Activated T-cell treated with anti-CD3 and anti-CD28 coated beads for 1 hour (primary cell): ENCODE measurements around the gene KIAA1328.
"Not testable (repeated sequence)": the region's sequence is repeated elsewhere in the genome, so short reads cannot be mapped to it uniquely, and the experiment has no call there.

Experiments
- DNase-seq: peaks from one replicate; pipeline ENCODE4 v3.0.0-alpha.2; 2020; ENCODE audit warnings: low read depth

Gene KIAA1328

DNA sequence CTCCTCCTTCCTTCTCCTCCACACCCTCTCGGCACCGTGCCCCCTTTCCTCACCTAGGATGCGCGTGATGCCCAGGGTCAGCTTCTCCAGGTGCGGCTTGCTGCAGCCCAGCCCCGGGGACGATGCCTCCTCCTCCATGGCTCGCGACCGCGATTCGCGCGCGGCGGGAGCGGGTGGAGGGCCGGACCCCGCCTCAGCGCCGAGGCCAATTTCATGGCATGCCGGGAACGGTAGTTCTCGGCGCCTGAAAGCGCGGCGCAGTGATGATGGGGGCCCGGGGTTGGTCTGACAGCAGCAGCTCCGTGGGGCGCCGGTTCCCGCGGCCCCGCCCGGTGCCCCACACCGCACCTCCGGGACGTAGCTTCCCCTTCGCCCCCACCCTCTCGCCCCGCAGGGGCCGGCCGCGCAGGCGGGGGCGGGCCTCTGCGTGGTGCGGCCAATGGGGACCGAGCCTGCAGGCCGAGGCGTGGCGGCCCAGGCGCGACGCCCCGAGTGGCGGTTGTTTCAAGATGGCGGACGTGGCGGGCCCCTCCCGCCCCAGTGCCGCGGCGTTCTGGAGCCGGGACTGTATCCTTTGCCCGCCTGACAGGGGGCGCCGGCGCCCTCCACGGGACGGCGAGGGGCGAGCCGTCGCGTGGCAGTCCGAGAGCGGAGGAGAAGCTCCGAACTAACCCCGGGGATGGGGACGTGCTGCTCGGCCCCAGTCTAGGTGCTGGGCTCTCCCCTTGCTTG, at the start of gene KIAA1328, which contains the start of gene TPGS2:
TSS of gene KIAA1328 (plus strand) at position 498 of the 732 bp plus-strand sequence. CDS start at position 510, 12 bp downstream.
TSS of gene TPGS2 (minus strand) at position 373 of the 732 bp plus-strand sequence. CDS start at position 138, 235 bp downstream.
- peak; percentile 79 for DNase-seq

DNA sequence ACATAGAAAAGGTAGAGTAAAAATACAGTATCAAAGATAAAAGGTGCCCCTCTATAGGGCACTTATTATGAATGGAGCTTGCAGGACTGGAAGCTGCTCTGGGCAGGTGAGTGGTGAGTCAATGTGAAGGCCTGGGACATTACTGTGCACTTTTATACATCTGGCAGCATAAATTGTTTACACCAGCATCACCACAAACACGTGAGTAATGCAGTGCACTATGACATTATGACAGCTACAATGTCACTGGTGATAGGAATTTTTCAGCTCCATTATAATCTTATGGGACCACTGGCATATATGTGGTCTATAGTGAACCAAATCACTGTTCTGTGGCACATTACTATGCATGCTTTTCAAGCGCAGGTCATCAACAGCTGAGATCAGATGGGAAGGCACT, 48.2 kb upstream of the KIAA1328 start:
- DNase-seq, result no peak

DNA sequence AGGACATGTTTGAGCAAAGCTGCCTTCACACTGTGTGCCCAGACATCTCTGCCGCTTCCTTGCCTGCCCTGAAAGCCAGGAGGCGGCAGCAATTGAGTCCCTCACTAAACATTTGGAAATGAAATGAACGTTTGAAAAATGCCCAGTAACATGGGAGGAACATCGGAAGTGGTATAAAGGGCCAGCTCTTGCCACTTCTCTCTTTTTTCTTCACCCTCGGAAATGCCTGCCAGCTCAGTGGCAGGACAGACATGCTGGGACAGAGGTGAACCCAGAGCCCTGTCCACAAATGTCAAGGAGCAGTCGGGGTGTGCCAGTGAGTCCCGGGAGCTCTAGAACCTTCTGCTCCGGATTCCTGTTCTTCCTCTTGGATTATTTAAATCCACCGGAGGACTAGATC, 46.2 kb upstream of the KIAA1328 start:
- no peak for DNase-seq

DNA sequence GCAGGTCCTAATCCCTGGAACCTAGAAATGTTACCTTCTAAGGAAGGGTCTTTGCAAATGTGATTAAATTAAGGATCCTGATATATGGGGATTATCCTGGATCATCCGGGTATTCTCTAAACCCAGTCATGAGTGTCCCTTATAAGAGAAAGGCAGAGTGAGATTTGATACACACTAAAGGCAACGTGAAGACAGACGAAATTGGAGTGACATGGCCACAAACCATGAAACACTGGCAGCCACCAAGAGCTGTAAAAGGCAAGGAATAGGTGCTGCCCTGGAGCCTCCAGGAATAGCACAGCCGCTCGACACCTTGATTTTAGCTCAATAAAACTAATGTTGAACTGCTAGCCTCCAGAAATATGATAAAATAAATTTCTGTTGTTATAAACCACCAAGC, 45.1 kb upstream of the KIAA1328 start:
- DNase-seq, result no peak

DNA sequence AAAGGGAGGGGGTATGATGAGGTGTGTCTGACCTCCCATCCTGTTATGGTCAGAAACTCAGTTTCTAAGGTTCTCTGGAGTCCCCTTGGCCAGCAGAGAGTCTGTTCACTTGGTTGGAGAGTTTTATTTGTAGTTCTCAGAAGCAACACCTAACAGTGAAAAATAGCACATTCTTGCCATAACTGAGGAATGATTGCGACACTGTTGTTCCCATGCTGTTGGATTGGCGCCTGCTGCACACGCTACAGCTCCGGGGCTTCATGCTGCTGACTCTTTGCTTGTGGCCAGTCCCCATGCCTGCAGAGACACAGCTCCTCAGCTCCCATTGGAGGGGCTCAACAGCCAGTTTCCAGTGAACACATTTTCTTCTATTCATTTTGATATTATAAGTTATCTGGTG, 42.2 kb upstream of the KIAA1328 start:
- no peak for DNase-seq

DNA sequence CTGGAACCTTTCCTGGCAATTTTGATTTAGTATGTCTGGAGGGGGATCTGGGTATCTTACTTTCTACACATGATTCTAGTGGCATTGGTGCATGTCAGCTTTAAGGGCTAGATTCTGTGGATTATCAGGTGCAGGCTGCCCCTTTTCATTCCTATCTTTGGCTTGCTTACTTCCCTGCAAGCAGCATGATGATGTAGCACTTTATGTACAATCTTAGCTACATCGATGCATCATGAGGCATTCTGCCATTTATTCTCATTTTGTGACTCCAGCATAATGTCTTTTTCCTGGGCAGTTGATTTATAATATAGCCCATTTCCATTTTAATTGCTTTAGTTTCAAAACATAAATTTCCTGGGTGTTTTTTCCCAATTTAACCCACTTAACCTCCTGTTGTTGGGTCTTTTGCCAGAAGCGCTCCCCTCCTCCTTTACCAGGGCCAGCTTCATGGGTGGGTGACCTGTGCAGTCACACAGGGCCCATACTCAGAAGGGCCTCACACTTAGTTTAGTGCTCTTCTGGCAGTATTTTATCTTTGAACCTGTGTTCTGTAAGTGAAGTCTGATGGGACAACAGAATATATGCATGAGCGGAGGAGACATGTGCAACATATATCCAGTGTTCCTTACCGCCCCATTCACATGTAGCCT, 36.2 kb upstream of the KIAA1328 start:
- no peak for DNase-seq

DNA sequence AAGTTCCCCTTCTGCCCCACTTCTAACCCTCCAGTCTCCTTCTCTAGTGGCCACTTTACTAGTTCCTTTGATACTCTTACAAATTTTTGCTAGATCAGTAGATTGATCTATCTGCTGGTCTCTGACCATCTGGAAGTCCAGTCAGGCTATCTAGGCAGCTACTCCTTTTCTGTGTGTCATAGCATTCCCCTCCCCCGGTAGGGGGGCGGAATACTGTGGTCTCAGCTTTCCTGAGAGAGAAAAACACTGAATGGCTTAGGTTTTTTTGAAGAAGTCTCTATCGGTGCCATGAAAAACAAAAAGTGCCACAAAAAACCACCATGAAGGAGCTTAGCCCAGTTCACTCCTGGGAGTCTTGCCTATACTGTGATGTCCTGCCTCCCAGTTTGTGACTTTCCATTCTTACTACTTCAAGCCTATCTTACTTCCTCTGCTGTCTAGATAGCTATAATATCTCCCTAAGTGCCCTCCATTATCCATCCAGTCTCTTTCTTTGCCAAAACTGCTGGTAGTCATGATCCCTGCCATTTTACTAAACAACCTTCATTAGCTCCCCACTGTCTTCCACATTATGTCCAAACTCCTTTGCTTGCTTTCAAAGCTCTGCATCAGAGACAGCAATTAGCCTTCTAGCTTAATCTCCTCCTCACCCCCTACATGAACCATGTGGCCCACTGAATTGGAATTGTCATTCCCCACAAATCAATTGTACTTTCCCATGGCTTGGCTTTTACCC, 30.0 kb upstream of the KIAA1328 start:
- no peak for DNase-seq

DNA sequence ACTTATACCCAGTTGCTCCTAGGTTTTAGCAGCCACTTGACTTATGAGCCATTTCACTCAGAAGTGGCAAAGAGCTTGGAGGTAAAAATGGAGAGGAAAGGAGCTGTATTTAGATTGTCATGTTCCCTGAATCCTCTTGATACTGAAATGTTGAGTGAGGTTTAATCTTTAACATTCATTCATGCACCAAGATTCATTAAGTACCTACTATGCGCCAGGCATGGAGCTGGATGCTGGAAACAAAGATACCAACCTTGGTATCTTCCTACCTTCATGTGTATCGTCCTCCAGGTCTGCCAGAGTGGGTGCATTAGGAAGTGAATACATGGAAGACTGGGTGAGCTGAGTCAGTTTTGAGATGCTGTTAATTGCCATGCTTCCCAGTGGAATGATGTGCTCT, 23.8 kb upstream of the KIAA1328 start:
- no peak for DNase-seq

DNA sequence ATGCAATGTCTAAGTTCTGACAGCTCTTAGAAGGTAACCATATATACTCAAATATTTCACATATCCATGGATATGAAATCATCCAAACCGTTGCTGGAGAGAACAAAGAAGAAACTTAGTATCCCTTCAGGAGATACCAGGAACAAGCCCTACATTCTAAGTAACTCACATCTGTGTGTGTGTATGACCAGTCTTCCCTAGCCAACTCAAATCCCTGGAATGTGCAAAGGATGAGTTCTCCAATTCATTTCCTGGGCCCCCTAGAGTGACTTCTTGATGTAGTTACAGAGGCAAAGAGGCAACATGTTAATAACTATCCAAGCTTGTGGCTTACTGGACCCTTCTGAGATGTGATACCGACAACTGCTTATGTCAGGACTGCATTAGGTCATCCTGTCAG, 20.2 kb upstream of the KIAA1328 start:
- DNase-seq, result no peak

DNA sequence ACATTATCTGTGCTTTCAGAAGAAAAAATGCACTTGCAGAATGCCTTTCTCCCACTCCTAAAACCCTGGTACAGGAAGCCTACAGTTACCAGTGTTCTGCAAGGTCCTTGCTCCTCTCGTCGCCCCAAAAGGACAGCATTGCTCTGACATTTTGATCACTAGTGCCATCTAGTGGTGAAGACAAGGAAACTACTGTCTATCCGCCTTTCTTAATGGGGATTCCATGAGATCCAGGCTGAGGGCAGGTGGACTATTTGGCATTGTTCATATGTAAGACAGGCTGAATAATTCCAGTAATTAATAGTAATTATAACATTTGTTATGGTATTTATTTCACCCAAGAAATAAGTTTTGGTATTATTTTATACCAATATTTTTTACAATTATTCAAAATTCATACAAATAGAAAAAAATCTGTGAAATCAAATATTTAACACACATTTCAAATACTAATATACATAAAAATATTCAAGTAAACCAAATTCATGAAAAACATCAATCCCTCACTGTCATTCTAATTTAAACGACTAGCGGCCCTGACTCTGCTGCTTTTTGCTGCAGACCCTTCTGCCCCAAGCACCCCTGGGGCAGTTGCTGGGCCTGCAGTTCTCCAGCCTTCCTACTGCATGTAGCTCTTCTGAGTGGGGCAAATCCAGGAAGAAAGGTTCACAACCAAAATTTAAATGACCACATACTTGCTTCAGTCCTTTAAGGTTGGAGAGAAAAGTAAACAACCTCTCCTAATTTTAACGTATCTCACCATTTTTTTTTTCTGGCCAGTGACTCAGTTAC, 19.1 kb upstream of the KIAA1328 start:
- DNase-seq, result no peak

DNA sequence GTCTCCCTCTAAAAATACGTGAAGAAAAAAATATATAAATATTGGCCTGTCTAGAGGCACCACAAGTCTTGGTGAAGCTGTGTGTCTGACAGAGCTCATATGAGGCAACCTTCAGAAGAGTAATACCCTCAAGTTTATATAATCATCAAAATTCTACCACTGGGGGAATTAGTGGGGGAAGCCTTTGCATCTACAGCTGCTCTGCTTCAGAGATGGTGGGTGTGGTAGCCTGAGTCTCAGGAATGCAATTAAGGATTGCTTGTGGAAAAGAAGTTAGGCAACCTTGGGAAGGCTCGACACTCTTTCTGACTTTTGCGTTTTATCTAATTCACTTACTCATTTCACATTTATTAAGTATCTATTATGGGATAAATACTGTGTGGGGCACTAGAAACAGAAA, 17.5 kb upstream of the KIAA1328 start:
- DNase-seq, result no peak

DNA sequence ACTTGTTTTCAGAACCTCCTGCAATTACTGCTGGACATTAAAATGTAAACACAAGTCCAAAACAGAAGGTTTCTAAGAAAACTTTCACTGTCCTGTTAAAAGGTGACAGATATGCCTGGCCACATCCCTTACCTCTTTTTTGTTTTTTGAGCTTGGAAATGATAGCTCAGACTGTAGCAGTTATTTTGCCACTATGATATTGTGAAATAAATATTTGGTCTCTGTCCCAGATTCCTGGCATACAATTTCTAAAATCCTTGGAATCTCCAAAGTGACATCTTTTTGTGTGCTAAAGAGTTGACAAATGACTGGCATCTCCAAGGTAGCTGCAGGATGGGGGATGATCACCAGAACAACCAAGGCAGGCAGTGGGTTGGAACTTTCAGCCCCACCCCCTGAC, 17.0 kb upstream of the KIAA1328 start:
- no peak for DNase-seq

DNA sequence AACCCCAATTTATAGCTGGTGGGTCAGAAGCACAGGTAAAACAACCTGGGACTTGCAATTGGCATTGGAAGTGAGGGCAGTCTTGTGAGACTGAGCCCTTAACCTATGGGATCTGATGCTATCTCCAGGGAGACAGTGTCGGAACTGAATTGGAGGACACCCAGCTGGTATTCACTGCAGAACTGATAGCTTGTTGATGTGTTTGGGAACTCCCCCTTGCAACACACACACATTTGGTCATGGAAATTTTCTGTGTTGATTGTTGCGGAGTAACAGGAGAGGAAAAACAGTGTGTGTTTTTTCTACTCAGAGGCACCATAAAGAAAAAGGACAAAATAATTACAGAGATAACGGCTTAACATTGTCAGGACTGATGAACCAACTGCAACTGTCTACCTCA, 16.2 kb upstream of the KIAA1328 start:
- DNase-seq, result no peak

DNA sequence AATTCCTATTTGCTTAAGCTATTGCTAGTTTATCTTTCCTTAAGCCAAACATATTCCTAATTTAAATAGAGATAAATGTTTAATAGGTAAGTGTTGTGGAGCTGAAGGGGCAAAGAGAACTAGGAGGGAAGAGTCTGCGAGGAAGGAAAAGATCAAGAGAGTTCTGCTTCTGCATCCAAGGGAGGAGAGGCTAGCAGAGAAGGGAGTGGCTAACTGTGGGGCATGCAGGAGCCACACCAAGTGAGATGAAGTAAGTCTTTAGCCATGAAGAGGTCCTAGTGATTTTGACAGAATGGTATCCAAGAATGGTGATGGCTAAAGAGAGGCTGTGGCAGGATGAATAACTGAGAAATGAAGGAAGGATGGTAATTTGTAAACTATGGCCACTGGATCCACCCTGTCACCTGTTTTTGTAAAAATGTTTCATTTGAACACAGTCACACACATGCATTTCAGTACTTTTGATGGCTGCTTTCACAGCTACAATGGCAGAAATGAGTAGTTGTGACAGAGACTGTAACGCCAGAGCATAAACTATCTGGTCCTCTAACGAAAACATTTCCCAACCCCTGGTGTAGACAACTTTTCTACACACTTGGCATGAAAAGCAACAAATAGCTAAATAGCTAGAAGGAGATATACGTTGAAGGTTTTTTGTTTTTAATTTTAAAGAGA, 15.7 kb upstream of the KIAA1328 start:
- DNase-seq, result no peak

DNA sequence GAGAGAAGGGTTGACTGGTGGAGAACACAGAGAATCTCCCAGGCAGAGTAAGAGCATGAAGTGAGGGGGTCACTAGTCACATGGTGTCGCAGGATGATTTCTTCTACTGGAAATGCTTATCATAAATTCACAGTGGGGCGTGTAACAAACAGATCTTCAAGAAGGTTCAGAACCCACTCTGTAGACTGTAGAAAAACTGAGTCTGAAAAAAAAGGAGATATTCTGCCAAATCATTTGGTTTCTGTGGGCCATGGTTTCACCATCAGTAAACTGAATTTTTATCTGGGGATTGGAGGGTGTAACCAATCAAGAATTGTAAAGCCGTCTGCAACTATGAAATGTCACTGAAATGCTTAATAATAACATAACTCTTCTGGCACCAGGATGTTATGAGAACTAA, 15.1 kb upstream of the KIAA1328 start:
- DNase-seq, result no peak

DNA sequence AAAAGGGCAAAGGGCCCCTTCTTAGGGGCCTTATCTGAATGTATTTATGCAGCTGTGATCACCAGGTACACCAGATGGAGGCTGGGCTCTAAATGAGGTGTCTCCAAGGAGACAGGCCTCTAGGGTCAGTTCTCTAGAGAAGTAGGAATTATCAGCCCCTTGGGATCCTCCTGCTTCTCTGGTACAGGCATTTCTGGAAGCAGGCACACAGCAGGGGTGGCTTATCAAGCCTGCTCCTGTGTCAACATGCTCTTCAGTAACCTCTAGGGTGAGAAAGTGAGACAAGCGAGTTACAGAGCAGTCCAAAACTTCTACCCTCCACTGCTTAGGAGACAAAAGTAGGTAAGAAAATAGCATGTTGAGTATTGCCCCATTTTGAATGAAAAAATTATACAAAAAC, 13.9 kb upstream of the KIAA1328 start:
- no peak for DNase-seq

DNA sequence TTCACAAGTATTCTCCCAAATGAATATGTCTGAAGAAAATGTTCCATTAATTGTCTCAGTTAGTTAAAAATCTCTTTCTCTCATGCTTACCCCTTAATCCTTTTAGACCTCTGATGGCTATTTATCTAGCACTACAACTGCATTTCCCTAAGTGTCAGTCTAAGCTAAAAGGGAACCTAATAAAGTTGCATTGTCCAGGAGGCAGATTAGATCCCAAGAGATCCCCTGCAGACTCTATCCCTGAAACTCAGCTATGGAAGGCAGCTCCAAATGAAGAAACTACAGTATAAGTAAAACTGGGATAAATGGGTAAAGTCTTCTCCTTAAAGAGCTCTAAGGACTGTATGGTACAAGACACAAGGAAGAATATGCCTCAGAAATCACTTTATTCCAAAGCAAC, 12.8 kb upstream of the KIAA1328 start:
- not testable (repeated sequence) for DNase-seq

DNA sequence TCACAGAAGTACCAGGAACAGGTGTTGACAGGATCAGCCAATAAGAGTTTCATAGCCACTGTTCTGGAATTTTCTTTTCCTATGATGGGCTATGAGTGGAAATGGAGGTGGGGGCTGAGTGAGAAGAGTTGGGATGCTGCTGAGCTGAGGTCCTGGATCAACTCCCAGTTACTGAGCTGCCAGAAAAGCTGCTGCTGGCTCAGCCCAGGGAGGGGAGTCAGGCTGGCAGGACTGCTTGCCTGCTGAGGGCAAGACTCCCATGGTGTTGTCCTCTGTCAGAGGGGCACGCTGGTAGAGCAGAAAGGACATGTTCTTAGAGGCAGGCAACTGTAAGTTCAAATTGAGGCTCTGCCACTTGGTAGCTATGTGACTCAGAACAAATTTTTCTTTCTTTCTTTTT, 11.9 kb upstream of the KIAA1328 start:
- DNase-seq, result no peak

DNA sequence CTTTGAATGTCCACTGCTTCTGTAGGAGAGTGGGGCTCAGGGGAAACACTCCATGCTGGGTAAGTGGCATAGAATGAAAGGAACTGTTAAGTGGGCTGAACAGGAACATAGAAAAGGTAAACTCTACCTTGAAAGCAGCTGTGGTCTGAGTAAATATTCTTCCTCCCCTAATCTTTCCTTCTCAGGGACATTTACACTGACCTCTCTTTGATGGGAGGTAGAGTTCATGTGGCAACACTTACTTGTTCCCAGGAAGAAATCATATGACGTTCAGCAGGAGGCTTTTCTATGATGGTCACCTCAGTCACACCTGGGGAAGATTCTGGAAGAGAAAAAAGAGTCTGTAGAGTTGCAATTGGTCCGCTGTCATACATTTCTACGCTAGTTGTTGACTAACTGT, 10.3 kb upstream of the KIAA1328 start:
- DNase-seq, result no peak

DNA sequence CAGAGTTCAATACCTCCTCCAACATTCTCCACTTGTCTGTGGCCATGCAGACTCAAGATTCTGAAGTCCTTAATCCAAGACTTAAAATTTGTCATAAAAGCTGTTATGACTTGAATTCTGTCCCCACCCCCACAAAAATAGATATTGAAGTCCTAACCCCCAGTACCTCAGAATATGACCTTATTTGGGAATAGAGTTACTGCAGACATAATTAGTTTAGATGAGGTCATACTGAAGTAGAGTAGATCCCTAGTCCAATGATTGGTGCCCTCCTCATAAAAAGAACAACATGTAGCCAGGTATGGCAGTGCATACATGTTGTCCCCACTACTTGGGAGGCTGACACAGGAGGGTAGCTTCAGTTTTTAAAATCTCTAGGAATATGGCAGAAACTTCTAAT, 9.3 kb upstream of the KIAA1328 start:
- DNase-seq, result no peak

DNA sequence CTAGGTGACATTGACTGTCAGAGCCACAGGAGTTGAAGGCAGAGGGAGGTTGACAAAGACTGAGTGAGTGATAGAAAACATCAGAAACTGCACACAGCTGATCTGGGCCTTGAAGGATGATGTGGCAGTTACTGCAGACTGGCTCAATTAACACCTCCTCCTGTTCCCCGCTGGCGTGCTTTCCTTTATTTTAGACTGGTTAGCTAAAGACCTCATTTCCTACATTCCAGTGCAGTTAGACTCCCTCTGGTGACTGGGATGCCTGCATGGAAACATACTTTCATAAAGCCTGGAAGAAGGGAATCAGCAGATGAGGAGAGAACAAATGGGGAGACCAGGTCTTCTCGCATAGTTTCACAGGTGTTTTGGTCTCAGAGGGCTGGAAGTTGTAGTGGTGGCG, 7.2 kb upstream of the KIAA1328 start:
- no peak for DNase-seq

DNA sequence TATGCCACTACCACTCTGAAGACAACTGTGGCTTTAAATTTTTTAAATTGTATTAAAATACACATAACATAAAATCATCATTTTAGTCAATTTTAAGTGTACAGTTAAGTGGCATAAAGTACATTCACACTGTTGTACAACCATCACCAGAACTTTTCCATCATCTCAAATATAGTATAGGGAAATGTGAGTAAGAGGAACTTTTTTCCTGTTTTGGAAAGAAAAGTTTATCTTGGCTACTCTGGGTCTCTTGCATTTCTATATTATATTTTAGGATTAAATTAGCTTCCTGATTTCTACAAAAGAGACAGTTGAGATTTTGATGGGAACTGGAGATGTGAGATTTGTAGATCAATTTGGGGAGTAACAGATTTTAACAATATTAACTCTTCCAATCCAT, 3.4 kb upstream of the KIAA1328 start:
- no peak for DNase-seq
